Measurements from ENCODE around the gene RYK.
"Not testable (repeated sequence)": the region's sequence is repeated elsewhere in the genome, so short reads cannot be mapped to it uniquely, and the experiment has no call there.

The RYK gene
- total RNA-seq = 14.3 to 47.3 (median 33.6) reads per million in 17 experiments

DNA sequence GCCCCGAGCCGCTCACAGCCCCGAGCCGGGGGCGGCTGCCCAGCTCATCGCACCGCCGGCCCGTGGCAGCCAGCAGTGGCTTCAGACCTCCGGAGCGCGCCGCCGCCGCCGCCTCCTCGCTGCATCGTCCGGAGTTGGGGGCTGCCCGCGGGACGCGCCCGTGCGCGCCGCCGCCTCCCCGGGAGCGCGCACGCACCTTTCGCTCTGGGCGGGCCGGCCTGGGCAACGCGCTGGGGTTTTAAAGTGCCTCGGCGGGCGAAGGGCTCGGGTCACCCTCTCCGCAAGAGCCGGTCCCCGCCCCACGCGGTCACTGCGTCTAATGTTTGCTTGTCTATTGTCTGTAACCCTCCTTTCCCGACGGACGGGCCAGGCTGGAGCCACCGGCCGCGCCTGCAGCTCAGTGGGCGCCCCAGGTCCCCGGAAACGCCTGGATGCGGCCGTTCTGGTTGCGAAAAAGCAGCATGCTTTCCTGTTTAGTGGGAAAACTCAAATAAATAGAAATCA is at the start of gene RYK:
Gene RYK (minus strand): TSS at position 143 of the 504 bp plus-strand sequence. CDS start 205 bp downstream, outside the sequence.
- DNase-seq = peak; percentile 79 to 93 (median 86)

DNA sequence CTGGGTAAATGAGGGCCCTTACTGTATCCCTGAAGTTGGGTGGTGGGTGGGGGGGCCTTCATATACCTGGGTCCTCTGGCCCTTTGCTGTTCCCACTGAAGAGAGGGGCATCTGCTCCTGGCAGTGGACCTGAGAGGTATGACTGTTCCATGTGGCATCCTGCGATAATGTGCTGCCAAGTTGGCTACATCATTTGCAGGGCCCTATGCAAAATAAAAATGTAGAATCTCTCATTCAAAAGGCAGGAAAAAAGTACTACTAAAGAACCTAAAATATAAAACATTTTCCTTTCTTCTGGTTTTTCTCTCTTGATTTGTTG is 49.2 kb upstream of the RYK start:
- DNase-seq = no peak

DNA sequence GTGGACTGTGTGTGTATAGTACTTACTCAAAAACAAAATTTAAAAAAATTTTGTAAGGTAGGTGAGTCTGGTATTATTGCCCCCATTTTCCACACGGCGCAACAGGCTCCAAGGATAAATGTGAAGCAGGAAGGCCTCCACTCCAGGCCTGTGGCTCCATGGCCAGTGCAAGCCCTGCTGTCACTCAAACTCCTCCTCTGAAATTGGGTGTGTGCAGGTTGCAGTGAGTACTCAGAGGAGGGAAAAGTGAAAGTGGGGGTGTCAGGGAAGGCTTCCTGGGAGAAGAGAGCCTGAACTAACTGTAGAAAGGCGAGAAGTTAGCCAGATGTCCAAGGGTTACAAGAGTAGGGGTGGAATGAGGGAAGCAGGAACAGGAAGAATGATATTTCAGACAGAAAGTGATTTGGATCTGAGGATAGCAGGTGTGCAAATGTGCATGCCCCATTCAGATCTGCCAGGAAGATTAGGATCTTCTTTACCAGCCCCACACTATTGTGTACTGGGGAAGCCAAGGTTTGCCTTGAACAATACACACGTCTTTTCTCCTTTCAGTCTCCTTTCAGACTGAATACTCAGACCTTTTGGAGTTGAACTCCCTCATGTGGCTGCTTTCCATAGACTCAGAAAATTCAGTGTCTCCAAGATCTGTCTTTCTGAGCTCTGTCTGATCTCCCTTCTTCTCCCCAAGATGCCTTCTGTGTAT is 48.7 kb upstream of the RYK start:
- DNase-seq = peak in 3 of 4 experiments; percentile 19 to 35 (median 28)

DNA sequence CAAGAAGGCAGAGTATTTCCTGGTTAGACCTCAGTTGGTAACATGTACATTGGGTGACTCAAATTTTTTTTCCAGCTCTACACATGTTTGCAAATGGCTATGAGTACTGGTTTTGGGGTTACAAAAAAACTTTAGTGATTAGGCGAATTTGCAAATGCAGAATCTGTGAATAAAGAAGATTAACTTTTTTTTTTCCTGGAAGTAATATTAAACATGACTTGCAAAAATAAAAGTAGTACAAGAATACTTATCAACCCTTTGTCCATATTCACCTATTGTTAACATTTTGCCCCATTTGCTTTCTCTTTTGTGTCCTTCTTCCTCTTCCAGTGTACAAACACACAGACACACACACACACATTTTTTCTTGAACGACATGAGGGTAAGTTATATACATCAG is 47.6 kb upstream of the RYK start:
- no peak for DNase-seq

DNA sequence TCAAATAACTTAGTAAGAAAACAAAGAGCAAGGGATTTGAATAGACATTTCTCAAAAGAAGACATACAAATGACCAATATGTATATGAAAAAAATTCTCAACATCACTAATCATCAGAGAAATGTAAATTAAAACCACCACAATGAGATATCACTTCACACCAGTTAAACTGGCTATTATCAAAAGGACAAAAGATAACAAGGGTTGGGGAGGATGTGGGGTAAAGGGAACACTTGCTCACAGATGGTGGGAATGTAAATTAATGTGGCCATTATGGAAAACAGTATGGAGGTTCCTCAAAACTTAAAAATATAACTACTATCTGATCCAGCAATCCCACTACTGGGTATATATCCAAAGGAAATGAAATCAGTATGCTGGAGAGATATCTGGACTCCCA is 46.0 kb upstream of the RYK start:
- no peak for DNase-seq

DNA sequence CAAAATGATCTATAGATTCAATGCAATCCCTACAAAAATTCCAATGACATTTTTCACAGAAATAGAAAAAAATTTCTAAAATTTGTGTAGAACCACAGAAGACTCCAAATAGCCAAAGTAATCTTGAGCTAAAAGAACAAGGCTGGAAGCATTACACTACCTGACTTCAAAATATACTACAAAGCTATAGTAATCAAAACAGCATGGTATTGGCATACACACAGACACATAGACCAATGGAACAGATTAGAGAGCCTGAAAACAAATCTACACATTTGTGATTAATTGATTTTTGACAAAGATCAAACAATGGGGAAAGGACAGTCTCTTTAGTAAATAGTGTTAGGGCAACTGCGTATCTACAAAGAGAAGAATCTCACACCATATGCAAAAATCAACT is 45.3 kb upstream of the RYK start:
- DNase-seq = no peak

DNA sequence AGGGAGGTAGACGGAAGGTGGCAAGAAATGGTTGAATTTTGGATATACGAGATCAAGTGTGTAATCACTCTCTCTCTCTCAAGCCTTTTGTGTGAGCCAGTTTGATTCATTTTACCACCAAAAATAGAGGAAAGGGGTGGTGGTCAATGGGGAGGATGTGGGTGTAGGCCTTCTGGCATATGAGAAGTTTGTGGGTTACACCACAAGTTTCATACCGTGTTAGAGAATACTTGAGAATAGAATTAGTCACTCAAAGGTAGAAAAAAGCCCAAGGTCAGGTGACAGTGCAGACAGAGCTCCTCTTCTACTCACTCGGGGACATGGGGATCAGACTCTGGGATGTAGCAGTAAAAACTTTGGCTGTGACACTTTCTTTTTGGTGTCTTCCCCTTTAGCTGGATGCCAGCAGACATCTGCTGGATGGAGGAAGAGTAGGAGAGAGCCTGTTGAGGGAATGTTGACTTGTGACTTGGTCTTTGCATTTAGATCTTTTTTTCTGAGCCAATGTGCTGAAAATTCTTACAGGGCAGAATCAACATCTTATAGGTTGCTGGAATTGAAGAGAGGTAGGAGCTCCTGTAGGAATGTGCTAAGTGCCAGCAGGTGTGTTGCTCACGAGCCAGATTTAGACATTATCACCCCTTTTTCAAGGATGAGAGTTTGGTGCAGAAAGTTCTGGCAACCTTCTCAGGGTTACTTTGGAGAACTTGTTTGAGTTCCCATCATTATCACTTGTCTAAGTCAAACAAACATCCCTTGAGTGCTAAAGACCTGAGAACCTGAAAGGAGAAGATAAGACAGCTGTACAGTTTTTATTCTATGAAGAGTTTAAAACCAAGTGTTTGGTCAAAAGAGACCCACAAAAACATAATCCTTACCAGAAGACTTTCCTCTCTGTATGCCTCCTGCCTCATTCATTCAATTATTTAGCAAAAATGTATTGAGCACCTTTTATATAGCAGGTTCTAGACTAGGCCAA is 43.9 kb upstream of the RYK start:
- DNase-seq = peak in 1 of 4 experiments; percentile 33

DNA sequence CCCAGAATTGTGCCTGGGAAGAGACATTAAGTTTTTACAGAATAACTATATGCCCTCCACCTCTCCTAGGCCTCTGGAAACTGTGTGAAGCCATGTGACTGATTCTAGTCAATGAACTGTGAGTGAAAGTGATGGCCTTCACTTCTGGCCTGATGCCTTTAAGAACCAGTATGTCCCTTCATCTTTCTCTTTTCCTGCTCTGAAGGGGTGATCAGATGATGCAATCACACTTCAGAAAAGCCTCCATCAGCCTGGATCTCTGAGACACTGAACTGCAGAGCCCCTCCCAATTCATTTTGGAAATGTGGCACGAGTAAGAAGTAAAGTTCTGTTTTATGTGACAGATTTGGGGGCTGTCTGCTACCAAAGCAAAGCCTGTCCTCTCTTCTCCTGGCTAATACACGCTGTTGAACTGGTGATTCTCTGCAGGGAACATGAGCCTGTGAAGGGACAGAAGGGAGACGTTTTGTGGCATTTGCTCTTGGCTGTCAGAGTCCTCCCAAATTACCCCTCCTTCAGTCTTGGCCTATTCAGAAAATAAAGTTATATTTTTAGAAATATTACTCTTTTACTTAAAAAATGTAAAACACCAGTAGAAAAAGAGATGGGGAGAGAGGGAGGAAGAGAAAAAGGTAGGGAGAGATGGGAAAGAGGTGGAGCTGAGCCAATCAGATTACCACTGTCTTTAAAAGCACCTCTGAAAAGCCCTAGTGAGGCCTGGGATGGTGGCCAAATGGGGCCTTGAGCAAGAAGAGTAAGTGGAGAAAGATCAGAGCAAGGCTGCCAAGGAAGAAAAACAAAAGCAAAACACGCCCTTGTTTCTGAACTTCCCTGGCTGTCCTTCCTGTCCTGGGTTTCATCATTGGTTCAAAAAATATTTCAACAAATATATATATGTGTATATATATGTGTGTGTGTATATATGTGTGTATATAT is 40.9 kb upstream of the RYK start:
- DNase-seq = peak in 1 of 4 experiments; percentile 15

DNA sequence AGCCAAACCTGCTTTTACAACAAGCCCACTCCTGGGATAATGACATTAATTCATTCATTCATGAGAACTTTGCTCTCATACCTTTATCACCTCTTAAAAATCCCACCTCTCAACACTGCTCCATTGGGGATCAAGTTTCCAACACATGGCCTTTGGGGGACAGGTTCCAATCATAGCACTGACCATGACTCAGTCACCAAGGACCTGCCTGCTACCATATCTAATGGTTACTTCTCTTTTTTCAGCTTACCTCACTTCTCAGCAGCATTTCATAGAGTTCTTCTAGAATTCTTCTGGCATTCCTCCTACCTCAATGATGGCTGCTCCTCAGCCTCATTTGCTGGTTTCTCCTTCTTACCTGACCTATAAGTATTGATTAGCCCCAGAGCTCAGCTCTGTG is 36.9 kb upstream of the RYK start:
- peak in 3 of 4 experiments; percentile 12 to 22 (median 21) for DNase-seq

DNA sequence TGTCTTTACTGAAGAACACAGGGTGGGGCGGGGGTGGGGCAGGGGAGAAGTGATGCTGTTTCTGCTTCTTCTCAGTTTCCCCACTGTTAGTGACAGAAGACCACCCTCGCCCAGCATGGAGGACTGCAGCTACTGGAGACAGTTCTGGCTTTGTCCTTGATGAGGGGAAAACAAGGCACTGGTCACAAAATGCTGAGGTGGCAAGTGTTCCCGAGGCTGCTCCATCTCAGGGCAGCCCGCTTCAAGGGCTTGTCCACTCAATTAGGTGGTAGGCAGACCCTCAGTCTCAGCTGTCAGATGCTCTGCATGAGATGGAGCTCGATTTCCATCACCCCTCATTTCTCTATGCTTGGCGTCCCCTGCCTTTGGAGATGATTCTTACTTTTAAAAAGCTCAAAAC is 33.8 kb upstream of the RYK start:
- no peak for DNase-seq

DNA sequence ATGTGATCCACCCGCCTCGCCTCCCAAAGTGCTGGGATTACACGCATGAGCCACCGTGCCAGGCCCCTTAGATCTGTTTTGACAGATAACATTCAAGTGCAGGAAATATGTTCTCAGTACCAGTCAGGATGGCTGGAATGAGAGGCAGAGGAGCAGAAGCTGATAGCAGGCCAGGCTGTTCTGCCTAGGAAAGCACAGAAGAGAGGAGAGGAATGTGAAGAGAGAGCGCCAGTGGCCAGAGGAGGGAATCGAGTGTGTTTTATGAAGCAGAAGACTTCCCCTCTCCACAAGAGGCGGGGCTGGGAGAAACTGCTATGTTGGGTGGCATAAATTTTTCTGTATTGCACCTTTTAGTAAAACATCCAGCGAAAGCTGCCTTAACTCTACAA is 32.0 kb upstream of the RYK start:
- DNase-seq = no peak

DNA sequence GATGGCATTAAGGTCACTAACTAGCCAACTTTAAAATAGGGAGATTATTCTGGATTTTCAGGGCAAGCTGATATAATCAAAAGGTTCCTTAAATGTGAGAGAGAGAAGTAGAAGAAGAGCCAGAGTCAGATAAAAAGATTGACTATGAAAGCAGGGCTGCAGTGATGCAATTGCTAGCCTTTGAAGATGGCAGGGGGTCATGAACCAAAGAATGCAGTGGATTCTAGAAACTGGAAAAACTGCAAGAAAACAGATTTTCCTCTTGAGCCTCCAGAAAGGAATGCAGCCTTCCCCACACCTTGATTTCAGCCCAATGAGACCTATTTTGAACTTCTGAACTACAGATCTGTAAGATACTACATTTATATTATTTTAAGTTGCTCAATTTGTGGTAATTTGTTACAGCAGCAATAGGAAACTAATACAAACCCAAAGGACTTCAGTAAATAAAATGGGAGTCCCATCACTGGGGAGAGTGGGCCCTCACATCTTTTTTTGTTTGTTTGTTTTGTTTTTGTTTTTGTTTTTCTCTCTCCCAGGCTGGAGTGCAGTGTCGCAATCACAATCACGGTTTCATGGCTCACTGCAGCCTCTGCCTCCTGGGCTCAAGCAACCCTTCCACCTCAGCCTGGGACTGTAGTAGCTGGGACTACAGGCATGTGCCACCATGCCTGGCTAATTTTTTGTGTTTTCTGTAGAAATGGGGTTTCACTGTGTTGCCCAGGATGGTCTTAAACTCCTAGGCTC is 31.4 kb upstream of the RYK start:
- DNase-seq = no peak

DNA sequence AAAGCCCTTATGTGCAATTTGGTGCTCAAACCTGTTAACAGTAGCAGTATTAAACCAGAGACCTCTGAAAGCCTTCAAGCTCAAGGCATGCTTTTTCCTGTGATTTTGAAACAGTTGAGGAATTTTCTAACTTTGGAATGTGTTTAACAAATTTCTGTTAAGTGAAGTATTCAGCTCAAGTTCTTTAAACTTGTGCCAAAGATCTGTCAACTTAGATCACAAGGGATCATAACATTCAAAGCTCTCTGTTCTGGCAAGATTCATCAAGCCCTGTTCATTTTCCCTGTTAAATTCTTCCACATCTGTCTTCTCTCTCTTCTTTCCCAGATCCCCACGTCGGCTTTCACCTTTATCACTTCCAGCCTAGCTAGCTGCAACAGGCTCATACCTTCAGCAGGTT is 28.8 kb upstream of the RYK start:
- no peak for DNase-seq

DNA sequence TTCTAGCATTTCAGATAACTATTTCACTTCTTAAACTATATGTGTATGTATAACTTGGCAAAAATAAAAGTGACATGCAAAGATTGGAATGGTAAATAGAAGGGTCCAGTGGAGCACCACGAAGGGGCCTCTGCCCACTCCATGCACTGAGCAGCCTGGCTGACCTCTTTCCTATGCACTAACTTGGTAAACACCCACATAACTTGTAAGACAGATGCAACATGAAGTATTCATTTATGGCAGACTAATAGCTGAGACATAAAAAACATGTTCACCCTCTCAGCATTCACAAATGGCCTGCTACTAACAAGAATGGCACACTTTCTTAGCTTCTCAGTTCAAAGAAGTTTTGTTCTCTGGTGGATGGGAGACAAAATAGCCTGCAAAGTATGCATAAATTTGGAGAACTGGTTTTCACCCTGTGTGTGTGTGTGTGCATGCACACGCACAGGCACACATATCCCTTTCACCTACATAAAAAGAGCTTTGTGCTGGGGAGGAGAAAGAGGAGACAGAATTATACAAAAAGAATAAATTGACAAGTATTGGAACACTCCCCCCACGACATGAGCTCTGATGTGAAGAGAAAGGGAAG is 26.5 kb upstream of the RYK start:
- no peak for DNase-seq

DNA sequence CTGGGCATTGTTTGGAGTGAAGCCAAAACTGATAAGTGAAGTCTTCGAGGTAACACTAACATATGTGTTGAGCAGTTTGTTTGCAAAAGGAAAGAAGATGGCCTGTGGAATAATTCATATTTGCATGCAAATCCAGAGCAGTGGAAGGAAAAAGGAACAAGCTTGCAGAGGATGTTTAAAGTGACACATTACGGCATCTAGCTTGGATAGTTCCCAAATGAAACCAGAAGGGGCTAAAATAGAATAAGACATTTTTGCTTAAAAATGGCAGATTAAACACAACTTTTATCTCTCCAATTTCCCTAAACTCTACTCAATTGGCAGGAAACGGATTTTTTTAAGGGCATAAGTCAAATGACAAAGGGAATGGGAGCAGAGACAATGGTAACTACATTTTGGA is 25.4 kb upstream of the RYK start:
- peak in 2 of 4 experiments; percentile 35 to 36 for DNase-seq

DNA sequence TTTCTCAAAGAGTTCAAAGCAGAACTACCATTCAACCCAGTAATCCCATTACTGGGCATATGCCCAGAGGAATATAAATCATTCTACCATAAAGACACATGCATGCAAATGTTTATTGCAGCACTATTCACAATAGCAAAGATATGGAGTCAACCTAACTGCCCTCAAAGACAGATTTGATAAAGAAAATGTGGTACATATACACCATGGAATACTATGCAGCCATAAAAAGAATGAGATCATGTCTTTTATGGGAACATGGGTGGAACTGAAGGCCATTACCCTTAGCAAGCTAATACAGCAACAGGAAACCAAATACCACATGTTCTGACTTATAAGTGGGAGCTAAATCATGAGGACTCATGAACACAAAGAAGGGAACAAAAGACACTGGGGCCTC is 24.5 kb upstream of the RYK start:
- DNase-seq = not testable (repeated sequence)

DNA sequence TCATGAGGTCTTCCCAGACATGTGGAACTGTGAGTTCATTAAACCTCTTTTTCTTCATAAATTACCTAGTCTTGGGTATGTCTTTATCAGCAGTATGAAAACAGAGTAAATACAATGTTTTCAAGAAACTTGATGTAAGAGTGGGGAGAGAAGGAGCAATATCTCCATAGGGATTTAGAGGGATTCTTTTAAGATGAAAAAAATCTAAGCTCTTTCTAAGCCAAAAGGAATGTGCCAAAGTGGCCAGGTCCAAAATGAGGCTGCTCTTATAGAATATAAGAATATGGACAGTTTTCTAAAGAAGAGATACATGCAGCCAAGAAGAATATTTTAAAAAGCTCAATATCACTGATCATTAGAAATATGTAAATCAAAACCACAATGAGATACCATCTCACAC is 23.9 kb upstream of the RYK start:
- no peak for DNase-seq

DNA sequence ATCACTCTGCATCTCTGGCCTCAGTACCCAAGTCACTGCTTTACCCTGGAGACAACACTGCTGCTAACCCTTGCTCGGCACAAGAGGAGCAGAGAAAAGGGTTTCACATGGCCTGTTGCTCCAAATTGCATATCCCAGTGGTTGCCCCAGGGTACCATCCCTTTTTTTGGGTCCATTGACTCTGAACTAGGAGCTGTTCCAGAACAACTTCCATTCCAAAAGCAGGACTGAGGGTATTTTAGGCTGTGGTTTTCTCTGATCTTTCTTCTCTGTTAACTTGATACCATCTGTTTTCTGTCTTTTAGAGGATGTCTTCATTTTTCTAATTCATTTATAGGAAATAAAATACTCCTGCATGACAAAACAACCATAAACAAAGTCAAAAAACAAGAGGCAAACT is 17.3 kb upstream of the RYK start:
- no peak for DNase-seq

DNA sequence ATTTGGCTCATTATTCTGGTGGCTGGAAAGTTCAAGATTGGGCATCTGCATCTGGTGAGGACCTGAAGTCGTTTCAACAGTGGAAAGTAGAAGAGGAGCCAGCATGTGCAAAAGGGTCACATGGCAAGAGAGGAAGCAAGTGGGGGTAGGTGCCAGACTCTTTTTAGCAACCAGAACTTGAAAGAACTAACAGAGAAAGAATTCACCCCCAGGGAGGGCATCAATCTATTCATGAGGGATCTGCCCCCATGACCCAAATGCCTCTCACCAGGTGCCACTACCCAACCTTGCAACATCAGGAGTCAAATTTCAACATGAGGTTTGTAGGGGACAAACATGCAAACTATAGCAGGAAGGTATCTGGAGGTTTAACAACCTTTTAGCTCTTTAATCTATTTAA is 10.3 kb upstream of the RYK start:
- peak in 2 of 4 experiments; percentile 35 to 37 for DNase-seq

DNA sequence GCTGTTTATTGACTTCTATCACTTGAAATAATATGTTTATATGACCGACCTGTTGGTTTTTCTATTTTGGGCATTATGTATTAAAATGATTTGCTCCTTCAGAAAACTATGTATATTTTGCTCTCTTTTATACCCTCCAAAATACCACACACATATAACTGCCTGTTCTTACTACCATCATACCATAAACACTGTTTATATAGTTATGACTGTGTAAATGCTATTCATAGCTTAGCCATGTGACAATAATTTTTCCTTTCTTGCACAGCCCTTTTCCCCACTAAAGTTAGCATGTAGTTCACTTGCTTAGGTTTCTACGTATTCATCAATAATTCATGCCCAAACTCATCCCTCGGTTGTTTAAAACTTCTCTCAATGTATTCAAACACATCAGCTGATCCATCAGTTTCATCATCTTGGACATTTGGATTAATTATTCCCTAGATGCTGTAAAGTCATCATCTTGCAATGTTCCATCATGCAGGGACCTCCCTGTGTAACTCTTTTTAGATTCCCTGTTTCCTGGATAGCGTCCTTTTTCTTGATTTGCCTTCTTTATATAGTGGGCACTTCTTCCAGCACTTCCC is 8.2 kb upstream of the RYK start:
- DNase-seq = no peak

DNA sequence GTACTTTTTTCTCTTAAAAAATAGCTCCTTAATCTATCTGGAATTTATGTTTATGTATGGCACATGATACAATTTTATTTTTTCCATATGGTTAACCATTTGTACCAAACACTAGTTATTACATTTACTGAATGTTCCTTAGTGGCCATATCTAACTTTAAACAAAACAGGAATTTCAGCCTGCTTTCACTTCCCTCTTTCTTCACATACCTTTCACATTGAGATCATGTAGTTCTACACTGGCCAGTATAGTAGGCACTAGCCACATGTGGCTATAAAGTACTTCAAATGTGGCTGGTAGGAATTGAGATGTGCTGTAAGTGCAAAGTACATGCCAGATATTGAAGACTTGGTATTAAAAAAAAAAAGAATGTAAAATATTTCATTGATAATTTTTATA is 4.7 kb upstream of the RYK start:
- DNase-seq = peak in 3 of 4 experiments; percentile 27 to 63 (median 59)
